Astrocyte (in vitro differentiated cells and primary cell): Measurements from ENCODE around the gene L3MBTL1.

Experiments
- EZH2 ChIP-seq: IDR thresholded peaks from 2 replicates; pipeline ENCODE4 v1.6.1; 2012; ENCODE audit warnings: mild to moderate bottlenecking, low read length, inconsistent platforms; ENCODE audit not compliant: insufficient read depth
- TF ChIP-seq, protein P1 (sequence below): IDR thresholded peaks from 2 replicates; pipeline ENCODE4 v1.5.1; 2011; ENCODE audit warnings: low read depth, mild to moderate bottlenecking, inconsistent platforms, low read length, moderate library complexity; ENCODE audit not compliant: insufficient read depth

DNA sequence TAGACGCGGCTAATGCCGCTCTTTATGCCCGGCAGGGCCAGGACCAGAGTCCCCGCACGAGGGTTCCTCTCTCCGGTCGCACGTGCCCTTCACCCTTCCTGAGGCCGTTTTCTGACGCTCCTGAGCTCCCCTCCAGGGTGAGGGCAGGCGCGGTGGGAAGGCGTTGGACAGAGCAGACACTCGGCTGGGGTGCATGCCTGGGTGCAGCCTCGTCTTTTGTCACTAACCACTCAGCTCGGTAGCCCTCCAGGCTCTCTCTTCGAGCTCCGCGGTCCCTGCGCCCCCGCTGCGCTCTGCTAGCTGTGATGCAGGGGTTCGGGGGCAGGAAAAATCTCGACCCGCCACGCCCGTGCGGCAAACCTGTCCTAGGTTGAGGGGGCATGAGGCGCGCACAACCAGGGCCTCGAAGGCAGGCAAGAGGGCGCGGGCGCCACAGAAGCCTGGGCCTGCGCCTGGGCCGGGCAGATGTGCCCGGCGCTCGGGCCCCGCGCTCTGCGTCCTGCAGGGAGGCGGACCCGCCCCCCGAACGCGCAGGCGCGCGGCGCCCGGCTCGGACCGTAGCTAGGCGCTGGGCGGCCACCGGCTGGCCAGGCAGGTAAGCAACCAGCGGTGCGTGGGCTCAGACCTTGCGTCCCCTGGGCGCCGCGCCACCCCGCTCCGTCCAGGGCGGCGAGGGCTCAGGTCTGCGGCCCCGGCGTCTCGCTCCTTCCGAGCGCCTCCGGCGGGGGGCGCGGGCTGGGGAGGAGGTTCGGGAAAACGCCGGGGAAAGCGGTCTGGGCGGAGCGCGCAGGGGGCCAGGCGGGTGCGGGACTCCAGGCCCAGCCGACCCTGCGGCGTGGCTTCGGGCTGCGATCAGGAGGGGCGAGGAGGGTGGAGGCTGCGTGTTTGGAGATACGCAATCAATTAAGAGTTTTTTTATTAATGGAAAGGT is at the start of gene L3MBTL1:
- TF ChIP-seq, protein P1, sequence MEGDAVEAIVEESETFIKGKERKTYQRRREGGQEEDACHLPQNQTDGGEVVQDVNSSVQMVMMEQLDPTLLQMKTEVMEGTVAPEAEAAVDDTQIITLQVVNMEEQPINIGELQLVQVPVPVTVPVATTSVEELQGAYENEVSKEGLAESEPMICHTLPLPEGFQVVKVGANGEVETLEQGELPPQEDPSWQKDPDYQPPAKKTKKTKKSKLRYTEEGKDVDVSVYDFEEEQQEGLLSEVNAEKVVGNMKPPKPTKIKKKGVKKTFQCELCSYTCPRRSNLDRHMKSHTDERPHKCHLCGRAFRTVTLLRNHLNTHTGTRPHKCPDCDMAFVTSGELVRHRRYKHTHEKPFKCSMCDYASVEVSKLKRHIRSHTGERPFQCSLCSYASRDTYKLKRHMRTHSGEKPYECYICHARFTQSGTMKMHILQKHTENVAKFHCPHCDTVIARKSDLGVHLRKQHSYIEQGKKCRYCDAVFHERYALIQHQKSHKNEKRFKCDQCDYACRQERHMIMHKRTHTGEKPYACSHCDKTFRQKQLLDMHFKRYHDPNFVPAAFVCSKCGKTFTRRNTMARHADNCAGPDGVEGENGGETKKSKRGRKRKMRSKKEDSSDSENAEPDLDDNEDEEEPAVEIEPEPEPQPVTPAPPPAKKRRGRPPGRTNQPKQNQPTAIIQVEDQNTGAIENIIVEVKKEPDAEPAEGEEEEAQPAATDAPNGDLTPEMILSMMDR: no peak
- no peak for TF ChIP-seq EZH2
